8988T (cell line): ENCODE data around the gene CHST10.
"Not testable (repeated sequence)": the region's sequence is repeated elsewhere in the genome, so short reads cannot be mapped to it uniquely, and the experiment has no call there.

Experiments used
- DNase-seq: peaks from one replicate; pipeline ENCODE4 v3.0.0; 2011

Gene CHST10

GRCh38 chr2:100416935-100417710 lies at the start of gene CHST10:
Gene CHST10, minus strand, starts transcription at chr2:100417668. Its CDS starts 10,993 bp downstream, at chr2:100406675.
- DNase-seq: peak; percentile 81

GRCh38 chr2:100460904-100461530 lies 43.5 kb upstream of the CHST10 start:
- no peak for DNase-seq

GRCh38 chr2:100456357-100456756 lies 38.9 kb upstream of the CHST10 start:
- not testable (repeated sequence) for DNase-seq

GRCh38 chr2:100453853-100454252 lies 36.4 kb upstream of the CHST10 start:
- no peak for DNase-seq

GRCh38 chr2:100451734-100452133 lies 34.3 kb upstream of the CHST10 start:
- DNase-seq: no peak

GRCh38 chr2:100451092-100451491 lies 33.6 kb upstream of the CHST10 start:
- no peak for DNase-seq

GRCh38 chr2:100446696-100447095 lies 29.2 kb upstream of the CHST10 start:
- no peak for DNase-seq

GRCh38 chr2:100437751-100438150 lies 20.3 kb upstream of the CHST10 start:
- no peak for DNase-seq

- no peak for DNase-seq
Observed at GRCh38 chr2:100429726-100430125, 12.3 kb upstream of the CHST10 start.

GRCh38 chr2:100427627-100428258 lies 10.3 kb upstream of the CHST10 start:
- peak; percentile 40 for DNase-seq

GRCh38 chr2:100427111-100427510 lies 9.6 kb upstream of the CHST10 start:
- DNase-seq: no peak

- no peak for DNase-seq
Observed at GRCh38 chr2:100426384-100426720, 8.9 kb upstream of the CHST10 start.

- no peak for DNase-seq
Observed at GRCh38 chr2:100425573-100426383, 8.3 kb upstream of the CHST10 start.

GRCh38 chr2:100425107-100425506 lies 7.6 kb upstream of the CHST10 start:
- DNase-seq: no peak

- DNase-seq: no peak
Observed at GRCh38 chr2:100424277-100424875, 6.9 kb upstream of the CHST10 start.

- DNase-seq: no peak
Observed at GRCh38 chr2:100423631-100424030, 6.2 kb upstream of the CHST10 start.

- peak; percentile 60 for DNase-seq
Observed at GRCh38 chr2:100422320-100423055, 5.0 kb upstream of the CHST10 start.

GRCh38 chr2:100419915-100420314 lies 2.4 kb upstream of the CHST10 start:
- DNase-seq: no peak

- no peak for DNase-seq
Observed at GRCh38 chr2:100418406-100418962, 1.0 kb upstream of the CHST10 start.

GRCh38 chr2:100417711-100418124 lies 250 bp upstream of the CHST10 start:
- no peak for DNase-seq

- no peak for DNase-seq
Observed at GRCh38 chr2:100416397-100416934, 1.0 kb downstream of the CHST10 start.
